OCI-LY3 (cell line): ENCODE results near the gene MXI1.

ENCODE experiments used
- H2AFZ ChIP-seq: fragments of 200-600, 300-600 bp; shearing (Covaris generic); 2 replicates; pipeline ENCODE4 v1.6.0; 2014; ENCODE audit warnings: antibody characterized with exemption, low read depth, low read length
- H3K27ac ChIP-seq: fragments of 200-600, 300-600 bp; sonication (generic); 2 replicates; pipeline ENCODE4 v1.5.1; 2014; ENCODE audit warnings: mild to moderate bottlenecking, low read length, moderate library complexity, mixed read lengths
- H3K27me3 ChIP-seq: fragments of 200-600, 300-600 bp; sonication (generic); 2 replicates; pipeline ENCODE4 v1.6.1; 2014; ENCODE audit warnings: low read depth, low read length, mixed read lengths
- H3K36me3 ChIP-seq: fragments of 200-600, 300-600 bp; sonication (generic); replicated peaks from 2 replicates; pipeline ENCODE3; 2014; ENCODE audit warnings: low read depth, low read length, mixed read lengths
- H3K4me1 ChIP-seq: fragments of 300-600, 200-600 bp; sonication (generic); 2 replicates; pipeline ENCODE4 v1.6.1; 2014; ENCODE audit warnings: low read length, mixed read lengths
- H3K4me2 ChIP-seq: fragments of 200-600, 300-600 bp; sonication (generic); 2 replicates; pipeline ENCODE4 v1.6.1; 2014; ENCODE audit warnings: low read length, mixed read lengths
- H3K4me3 ChIP-seq: fragments of 300-600, 200-600 bp; sonication (generic); 2 replicates; pipeline ENCODE4 v1.5.1; 2014; ENCODE audit warnings: antibody characterized with exemption, mild to moderate bottlenecking, low read length, moderate library complexity
- H3K79me2 ChIP-seq: fragments of 300-600, 200-600 bp; shearing (Covaris generic); 2 replicates; pipeline ENCODE4 v1.6.1; 2014; ENCODE audit warnings: mild to moderate bottlenecking, low read length, mixed read lengths
- H3K9ac ChIP-seq: fragments of 300-600, 200-600 bp; shearing (Covaris generic); 2 replicates; pipeline ENCODE4 v1.6.0; 2014; ENCODE audit warnings: mild to moderate bottlenecking, low read length, moderate library complexity
- H3K9me3 ChIP-seq: fragments of 200-600, 300-600 bp; shearing (Covaris generic); 2 replicates; pipeline ENCODE4 v1.6.1; 2014; ENCODE audit warnings: low read length, mixed read lengths; ENCODE audit not compliant: insufficient read depth
- H4K20me1 ChIP-seq: fragments of 200-600, 300-600 bp; sonication (generic); 2 replicates; pipeline ENCODE4 v1.6.1; 2016; ENCODE audit warnings: low read length, mixed read lengths; ENCODE audit not compliant: insufficient read depth
- EZH2phosphoT487 ChIP-seq: fragments of 200-600 bp; shearing (Covaris generic); IDR thresholded peaks from 2 replicates; pipeline ENCODE4 v1.6.1; 2018; ENCODE audit warnings: antibody characterized with exemption, mixed run types, low read depth
- TF ChIP-seq, protein P1 (sequence below): fragments of 200-600, 300-600 bp; sonication (generic); IDR thresholded peaks from 2 replicates; pipeline ENCODE4 v1.5.1; 2014; ENCODE audit warnings: antibody characterized with exemption, low read length, low read depth

The MXI1 gene

DNA sequence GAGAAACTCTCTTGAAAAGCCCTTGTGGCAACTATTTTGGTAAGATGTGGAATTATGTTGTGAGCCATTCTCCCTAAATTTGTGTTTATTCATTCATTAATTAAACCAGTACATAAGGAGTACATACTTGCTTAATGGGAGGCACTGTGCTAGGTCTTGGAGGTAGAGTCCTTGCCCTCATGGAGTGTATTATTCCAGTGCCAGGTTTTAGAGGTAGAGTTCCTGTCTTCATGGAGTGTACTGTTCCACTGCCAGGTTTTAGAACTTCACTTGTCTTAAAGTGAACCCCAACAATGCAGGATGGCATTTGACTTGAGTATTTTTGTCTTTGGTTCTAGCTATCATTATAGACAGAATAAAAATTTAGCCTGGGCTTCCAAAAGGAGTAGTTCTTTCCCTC lies 8.8 kb downstream of the MXI1 start:
- TF ChIP-seq, protein P1, sequence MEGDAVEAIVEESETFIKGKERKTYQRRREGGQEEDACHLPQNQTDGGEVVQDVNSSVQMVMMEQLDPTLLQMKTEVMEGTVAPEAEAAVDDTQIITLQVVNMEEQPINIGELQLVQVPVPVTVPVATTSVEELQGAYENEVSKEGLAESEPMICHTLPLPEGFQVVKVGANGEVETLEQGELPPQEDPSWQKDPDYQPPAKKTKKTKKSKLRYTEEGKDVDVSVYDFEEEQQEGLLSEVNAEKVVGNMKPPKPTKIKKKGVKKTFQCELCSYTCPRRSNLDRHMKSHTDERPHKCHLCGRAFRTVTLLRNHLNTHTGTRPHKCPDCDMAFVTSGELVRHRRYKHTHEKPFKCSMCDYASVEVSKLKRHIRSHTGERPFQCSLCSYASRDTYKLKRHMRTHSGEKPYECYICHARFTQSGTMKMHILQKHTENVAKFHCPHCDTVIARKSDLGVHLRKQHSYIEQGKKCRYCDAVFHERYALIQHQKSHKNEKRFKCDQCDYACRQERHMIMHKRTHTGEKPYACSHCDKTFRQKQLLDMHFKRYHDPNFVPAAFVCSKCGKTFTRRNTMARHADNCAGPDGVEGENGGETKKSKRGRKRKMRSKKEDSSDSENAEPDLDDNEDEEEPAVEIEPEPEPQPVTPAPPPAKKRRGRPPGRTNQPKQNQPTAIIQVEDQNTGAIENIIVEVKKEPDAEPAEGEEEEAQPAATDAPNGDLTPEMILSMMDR, result no peak
- TF ChIP-seq EZH2phosphoT487, result no peak
- peaks cover 2% of the 10 kb centered on the region for H3K36me3 ChIP-seq
- H3K27me3 ChIP-seq, result peaks cover 24% of the 10 kb centered on the region
- H3K4me3 ChIP-seq, result no peak overlapping the region
- H3K4me2 ChIP-seq, result no peak overlapping the region
- no peak overlapping the region for H2AFZ ChIP-seq
- no peak overlapping the region for H3K27ac ChIP-seq
- H4K20me1 ChIP-seq, result peaks cover 46% of the 10 kb centered on the region; the same call in 1 of the 2 replicates
- no peaks in the 10 kb centered on the region; the same call in 1 of the 2 replicates for H3K79me2 ChIP-seq
- H3K4me1 ChIP-seq, result peaks cover 12% of the 10 kb centered on the region
- H3K9me3 ChIP-seq, result no peaks in the 10 kb centered on the region
- H3K9ac ChIP-seq, result no peak overlapping the region

- Histone ChIP-seq H3K36me3 (peaks cover 2% of the 10 kb centered on the region), H3K27ac (no peak overlapping the region), H3K4me1 (peaks cover 13% of the 10 kb centered on the region), H3K4me3 (no peak overlapping the region), H3K4me2 (no peak overlapping the region), H2AFZ (no peak overlapping the region), H3K9me3 (no peaks in the 10 kb centered on the region), H3K79me2 (no peaks in the 10 kb centered on the region; the same call in 1 of the 2 replicates), H4K20me1 (peaks cover 45% of the 10 kb centered on the region; the same call in 1 of the 2 replicates), H3K9ac (no peak overlapping the region), H3K27me3 (peaks cover 19% of the 10 kb centered on the region)
- TF ChIP-seq, protein P1, result no peak
These were observed 9.7 kb downstream of the MXI1 start for GRCh38 chr10:110216942-110217661.

DNA sequence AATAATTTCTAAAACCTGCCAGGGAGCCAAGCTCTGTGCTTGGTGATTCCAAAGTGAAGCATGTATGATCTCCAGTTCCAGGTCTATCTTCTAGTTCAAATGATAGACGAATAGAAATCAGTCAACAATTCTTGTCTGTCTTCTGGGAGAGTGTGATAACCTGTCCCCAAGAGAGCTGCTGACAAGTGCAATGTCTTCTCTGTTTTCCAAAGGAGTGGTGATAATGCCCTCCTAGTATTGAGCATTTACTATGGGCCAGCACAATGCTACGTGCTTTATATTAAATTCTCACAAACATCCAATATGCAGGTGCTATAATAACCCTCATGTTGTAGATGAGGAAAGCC lies 10.2 kb downstream of the MXI1 start:
- Histone ChIP-seq H4K20me1 (peaks cover 43% of the 10 kb centered on the region; the same call in 1 of the 2 replicates), H3K36me3 (peaks cover 2% of the 10 kb centered on the region), H3K9me3 (no peaks in the 10 kb centered on the region), H3K4me2 (no peak overlapping the region), H3K79me2 (no peaks in the 10 kb centered on the region; the same call in 1 of the 2 replicates), H3K27ac (no peak overlapping the region), H3K27me3 (peaks cover 14% of the 10 kb centered on the region), H3K9ac (no peak overlapping the region), H3K4me3 (no peak overlapping the region), H2AFZ (no peak overlapping the region), H3K4me1 (peaks cover 14% of the 10 kb centered on the region)
- TF ChIP-seq, protein P1, result no peak
- no peak for TF ChIP-seq EZH2phosphoT487

DNA sequence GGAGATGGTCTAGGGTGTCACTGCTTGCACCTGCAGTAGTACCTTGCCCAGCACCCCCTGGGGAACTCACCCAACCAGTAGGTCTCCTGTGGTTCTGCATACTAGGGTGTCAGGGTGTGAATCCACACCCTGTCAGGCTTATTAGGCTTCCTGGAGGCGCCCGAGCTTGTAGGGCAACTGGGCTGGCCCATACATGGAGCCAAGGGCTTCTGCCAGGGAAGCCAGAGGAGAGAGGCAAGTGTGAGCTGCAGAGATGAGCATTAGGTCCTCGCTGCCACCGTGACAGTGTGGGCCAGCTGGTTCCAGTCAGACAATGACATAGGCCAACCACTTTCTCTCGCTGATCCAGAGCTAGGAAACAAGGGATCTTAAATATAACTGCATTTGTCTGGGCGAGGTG lies 11.2 kb downstream of the MXI1 start:
- Histone ChIP-seq H3K4me1 (peaks cover 15% of the 10 kb centered on the region), H4K20me1 (peaks cover 36% of the 10 kb centered on the region; the same call in 1 of the 2 replicates), H3K36me3 (no peaks in the 10 kb centered on the region), H3K9me3 (no peaks in the 10 kb centered on the region), H3K4me3 (no peak overlapping the region), H3K27ac (no peak overlapping the region), H2AFZ (no peak overlapping the region), H3K4me2 (no peak overlapping the region), H3K9ac (no peak overlapping the region), H3K79me2 (no peaks in the 10 kb centered on the region; the same call in 1 of the 2 replicates), H3K27me3 (peaks cover 8% of the 10 kb centered on the region; the same call in 1 of the 2 replicates)
- TF ChIP-seq, protein P1, result no peak
- TF ChIP-seq EZH2phosphoT487, result no peak
